HCT116 (cell line): ENCODE results near the gene NOP16.

Experiments
- EZH2 ChIP-seq: fragments of 200-600 bp; sonication (generic); IDR thresholded peaks from 2 replicates; pipeline ENCODE4 v1.6.1; 2017; ENCODE audit warnings: antibody characterized with exemption, mixed run types
- POLR2A ChIP-seq: IDR thresholded peaks from 2 replicates; pipeline ENCODE4 v1.7.0; 2011; ENCODE audit warnings: borderline replicate concordance; ENCODE audit not compliant: insufficient read depth, insufficient read length; ENCODE audit errors: extremely low read depth
- RAD21 ChIP-seq: IDR thresholded peaks from 2 replicates; pipeline ENCODE4 v1.6.1; 2012; ENCODE audit warnings: low read depth, mild to moderate bottlenecking
- YY1 ChIP-seq: IDR thresholded peaks from 2 replicates; pipeline ENCODE4 v1.6.1; 2011; ENCODE audit warnings: low read length, low read depth, moderate library complexity, mild to moderate bottlenecking; ENCODE audit not compliant: insufficient replicate concordance; ENCODE audit errors: extremely low read depth
- TF ChIP-seq, protein P1 (sequence below): IDR thresholded peaks from 2 replicates; pipeline ENCODE4 v1.6.1; 2012
- TF ChIP-seq, protein P2 (sequence below), 3 experiments: fragments of 200-600 bp in 1 of 3; sonication (generic) in 1 of 3; IDR thresholded peaks in 2 of 3; conservative IDR thresholded peaks in 1 of 3; 2 replicates each; pipeline ENCODE4 v1.5.1; 2012 to 2017; ENCODE audit warnings: low read depth in 2 of 3, low read length in 2 of 3, antibody characterized with exemption in 1 of 3, borderline replicate concordance in 1 of 3, control low read depth in 1 of 3, mild to moderate bottlenecking in 1 of 3, mixed read lengths in 1 of 3, mixed run types in 1 of 3, moderate library complexity in 1 of 3; ENCODE audit not compliant: insufficient read depth in 1 of 3

DNA sequence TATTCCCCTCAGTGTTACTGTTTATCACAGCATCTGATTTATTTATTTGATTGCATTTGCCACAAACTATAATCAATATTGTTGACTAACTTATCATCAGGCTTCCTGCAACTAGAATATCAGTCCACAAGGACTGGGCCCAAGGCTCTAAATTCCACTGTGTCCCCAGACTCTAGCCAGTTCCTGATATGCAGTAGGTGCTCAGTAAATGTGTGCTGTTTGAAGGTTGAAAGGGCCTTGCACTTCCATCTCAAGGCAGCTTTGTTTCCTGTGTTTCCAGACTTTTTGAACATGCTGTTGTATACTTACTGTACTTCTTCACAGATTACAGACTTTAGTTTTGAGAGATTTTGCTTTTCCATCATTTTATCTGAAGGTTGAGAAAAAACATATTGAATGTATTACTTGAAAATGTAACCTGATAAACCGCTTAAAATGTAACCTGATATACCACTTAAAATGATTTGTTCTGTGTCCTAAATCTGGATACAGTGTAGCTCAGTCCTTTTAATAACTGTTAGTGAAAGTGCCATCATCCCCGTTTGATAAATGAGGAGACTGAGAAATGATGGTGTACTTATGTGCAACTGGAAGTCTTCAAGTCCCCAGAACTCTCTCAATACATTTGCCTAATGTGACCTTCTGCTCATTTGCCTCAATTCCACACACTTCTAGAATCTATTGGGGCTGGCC is 45.5 kb downstream of the NOP16 start:
- TF ChIP-seq, protein P1, sequence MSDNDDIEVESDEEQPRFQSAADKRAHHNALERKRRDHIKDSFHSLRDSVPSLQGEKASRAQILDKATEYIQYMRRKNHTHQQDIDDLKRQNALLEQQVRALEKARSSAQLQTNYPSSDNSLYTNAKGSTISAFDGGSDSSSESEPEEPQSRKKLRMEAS, result no peak
- TF ChIP-seq, protein P2, sequence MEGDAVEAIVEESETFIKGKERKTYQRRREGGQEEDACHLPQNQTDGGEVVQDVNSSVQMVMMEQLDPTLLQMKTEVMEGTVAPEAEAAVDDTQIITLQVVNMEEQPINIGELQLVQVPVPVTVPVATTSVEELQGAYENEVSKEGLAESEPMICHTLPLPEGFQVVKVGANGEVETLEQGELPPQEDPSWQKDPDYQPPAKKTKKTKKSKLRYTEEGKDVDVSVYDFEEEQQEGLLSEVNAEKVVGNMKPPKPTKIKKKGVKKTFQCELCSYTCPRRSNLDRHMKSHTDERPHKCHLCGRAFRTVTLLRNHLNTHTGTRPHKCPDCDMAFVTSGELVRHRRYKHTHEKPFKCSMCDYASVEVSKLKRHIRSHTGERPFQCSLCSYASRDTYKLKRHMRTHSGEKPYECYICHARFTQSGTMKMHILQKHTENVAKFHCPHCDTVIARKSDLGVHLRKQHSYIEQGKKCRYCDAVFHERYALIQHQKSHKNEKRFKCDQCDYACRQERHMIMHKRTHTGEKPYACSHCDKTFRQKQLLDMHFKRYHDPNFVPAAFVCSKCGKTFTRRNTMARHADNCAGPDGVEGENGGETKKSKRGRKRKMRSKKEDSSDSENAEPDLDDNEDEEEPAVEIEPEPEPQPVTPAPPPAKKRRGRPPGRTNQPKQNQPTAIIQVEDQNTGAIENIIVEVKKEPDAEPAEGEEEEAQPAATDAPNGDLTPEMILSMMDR (IDR thresholded peaks at IDR 0.05 in 2 of 3, conservative IDR thresholded peaks at IDR 0.05 in 1 of 3; ENCODE audit: borderline replicate concordance in 1 of 3, insufficient read depth in 1 of 3, low read depth in 2 of 3, low read length in 2 of 3), result no peak
- TF ChIP-seq POLR2A (no peak), RAD21 (no peak), YY1 (no peak), EZH2 (no peak)
